Stimulated activated CD8-positive, alpha-beta memory T cell treated with anti-CD3 and anti-CD28 coated beads, Interleukin-4, amount 100 ng/mL, for 1 hour (primary cell): ENCODE results near the gene LTB4R2.

Source experiments
- DNase-seq, 2 donors: peaks; one replicate each; pipeline ENCODE4 v3.0.0-alpha.2; 2020; ENCODE audit warnings: low read depth in 2 of 2, low spot score in 1 of 2

LTB4R2 gene

DNA sequence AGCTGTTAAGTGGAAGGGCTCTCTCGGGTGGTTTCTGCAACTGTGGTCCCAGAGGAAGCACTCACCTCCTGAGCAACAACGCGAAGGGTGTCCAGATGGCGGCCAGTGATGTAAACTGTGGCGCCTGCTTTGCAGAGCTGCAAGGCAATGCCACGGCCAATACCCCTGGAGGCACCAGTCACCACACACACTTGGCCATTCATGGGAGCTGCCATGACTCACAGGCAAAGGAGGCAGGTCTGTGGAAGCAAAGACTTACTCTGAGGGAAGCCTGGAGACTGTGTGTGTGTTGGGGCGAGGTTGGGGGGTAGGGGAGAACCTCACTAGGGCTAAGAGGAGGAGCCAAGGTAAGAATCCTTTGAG is 11.1 kb upstream of the LTB4R2 start:
- DNase-seq = no peak

DNA sequence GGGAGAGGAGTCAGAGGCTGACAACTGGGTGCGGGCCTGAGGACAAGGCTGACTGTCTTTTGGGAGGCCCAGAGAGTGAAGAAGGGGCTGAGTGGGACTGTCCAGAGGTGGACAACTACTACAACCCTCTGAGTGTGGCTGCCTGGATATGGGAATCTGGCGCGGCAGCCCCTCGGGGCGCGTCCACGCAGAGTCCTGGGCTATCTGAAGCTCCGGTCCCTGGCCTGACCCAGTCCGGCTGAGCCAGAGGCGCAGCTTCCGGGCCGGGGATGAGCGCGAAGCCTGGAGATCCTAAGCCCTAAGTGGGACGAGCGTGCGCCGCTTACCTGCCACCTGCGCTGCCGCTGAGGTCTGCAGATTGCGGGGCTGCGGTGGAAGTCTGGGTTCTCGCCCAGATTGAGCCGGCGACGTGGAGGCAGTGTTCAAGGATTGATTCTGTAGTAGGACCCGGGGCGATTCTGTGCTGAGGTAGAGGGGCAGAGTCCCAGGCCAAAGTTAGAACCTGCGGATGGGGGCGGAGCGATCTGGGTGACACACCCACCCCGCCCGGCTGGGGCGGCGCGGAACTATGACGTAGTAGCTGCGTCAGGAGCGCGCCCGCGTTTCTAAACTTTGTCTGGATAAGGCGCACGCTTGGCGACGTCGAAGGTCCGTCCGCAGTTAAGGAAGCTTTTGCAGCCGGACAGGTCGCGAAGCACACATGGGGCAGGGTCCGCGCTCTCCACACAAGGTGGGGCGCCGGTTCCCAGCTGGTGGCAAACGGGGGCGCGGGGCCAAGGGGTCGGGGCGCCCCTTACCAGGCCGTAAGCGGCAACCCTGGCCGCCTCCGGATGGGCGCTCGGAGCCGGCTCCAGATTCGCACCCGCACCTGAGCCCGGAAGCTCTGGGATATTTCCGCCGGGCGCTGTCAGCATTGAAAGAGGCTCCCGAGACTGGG is 10.4 kb upstream of the LTB4R2 start, which contains the start of the genes DHRS1 and NOP9:
TSS of gene DHRS1 (minus strand) at position 526 of the 937 bp plus-strand sequence. CDS start 674 bp downstream, outside the sequence.
TSS of gene NOP9 (plus strand) at position 596 of the 937 bp plus-strand sequence. CDS start at position 701, 105 bp downstream.
- DNase-seq = peak; percentile 90 to 93

DNA sequence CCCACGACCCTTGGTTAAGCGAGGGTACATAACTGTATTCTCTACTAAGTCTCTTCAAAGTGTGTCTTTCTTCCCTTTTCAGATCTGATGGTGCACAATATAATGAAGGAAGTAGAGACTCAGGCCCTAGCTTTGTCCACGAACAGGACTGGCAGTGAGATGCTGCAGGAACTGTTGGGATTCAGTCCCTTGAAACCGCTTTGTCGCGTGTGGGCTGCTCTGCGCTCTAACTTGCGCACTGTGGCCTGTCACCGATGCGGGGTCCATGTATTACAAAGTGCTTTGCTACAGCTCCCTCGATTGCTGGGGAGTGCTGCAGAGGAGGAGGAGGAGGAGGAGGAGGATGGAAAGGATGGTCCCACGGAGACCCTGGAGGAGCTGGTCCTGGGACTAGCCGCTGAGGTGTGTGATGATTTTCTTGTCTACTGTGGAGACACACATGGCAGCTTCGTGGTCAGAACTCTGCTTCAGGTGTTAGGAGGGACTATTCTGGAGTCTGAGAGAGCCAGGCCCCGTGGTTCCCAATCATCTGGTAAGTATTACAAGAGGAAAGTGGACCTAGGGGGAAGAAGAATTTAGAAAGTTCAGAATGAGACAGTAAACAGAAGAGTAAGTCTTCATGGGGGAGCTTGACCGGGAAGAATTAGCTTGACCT is 9.5 kb upstream of the LTB4R2 start:
- no peak for DNase-seq

DNA sequence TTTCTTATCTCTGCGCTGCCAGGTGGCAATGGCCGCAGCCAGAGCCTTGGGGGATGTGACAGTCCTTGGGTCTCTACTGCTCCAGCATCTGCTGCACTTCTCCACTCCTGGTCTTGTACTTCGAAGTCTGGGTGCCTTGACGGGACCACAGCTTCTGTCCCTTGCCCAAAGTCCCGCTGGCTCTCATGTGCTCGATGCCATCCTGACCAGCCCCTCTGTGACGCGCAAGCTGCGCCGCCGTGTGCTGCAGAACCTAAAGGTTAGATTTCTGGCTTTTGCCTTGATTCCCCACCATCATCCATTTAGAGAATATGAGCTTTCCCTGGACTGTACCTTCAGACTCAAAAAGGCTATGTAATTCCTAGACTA is 5.9 kb upstream of the LTB4R2 start:
- DNase-seq = no peak

DNA sequence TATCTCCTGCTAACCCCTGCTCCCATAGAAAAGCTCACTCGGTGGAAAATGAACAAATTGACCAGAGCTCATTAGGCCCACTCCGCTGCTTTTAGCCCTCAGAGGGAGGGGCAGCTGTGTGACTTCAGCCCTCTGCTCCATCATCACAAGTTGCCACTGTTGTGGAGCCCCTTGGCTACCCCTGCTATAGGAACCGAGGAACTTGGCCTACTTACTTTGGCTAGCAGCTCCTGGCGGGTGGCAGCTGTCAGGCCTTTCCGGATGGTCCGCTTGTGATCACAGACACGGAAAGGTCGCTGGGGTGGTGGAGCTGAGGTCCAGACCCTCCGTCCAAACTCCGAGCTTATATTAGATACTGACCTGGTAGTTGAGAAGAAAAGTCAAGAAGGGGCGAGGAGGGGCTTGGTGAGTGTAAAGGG is 2.8 kb upstream of the LTB4R2 start:
- DNase-seq = no peak

DNA sequence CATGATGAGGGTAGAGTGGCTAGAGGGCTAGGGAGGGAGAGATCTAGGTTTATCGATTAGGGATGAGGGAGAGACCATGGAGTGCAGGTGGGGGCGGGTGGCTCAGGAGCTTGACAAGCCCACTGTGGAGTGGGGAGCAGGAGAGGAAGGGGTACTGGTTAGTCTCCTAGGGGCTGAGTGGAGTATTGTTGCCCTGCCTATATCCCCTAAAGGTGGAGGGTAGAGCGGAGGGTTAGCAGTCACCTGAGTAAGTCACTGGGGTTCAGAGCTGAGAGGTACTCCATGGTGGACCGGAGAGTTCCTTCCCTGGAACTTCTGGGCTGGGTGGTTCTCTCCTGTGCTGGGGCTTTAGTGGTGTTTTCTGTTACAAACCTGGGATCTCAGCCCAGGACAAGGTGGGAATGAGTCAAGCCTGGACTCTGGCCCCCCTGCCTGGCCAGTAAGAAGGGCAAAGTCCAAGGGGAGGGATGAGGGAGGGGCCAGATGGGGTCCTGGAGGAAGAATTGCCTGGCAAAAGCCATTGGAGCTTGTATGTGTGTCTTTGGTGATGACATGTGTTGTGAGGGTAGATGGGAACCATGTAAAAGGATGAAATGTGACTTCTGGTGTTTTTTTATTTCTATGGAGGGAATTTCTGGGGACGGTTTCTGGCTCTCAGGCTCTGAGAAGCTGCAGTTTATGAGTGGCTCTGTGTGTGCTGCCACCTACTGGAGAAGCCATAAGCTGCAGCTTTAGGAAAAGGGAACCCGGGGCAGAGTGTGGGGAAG is 2.2 kb upstream of the LTB4R2 start, which contains the start of gene CIDEB:
TSS of gene CIDEB (minus strand) at position 403 of the 767 bp plus-strand sequence. CDS start at position 284, 119 bp downstream.
- no peak for DNase-seq

DNA sequence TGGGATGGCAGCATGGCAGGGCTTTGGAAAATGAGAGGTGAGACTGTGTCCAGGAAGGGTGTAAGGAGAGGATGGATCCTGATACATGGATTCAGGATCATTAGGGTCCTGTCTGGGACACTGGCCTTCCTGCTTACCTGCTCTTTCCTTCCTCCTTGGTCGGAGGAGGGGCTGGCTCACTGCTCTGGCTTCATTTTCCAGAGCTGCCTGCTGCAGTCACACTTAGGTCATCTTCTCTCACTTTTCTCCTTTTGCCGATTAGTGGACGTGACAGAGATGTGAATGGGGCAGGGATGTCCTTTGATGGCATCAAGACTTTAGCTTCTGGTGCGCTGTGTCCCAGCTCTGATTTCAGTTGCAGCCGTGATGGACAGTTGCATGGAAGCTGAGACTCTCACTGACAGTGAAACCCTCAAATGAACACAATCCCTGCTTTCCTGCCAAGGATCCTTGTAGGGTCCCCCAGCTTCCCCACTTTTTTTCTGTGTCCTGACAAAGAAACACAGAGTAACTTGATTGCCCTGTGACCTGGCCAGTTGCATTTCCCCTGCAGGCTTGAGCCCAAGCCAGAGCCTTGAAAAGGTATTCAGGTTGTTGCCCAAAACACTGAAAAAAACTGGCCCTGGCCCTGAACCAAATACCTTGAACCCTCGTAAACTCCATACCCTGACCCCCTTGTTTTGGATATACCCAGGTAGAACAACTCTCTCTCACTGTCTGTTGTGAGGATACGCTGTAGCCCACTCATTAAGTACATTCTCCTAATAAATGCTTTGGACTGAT is 1.4 kb upstream of the LTB4R2 start:
- no peak for DNase-seq

DNA sequence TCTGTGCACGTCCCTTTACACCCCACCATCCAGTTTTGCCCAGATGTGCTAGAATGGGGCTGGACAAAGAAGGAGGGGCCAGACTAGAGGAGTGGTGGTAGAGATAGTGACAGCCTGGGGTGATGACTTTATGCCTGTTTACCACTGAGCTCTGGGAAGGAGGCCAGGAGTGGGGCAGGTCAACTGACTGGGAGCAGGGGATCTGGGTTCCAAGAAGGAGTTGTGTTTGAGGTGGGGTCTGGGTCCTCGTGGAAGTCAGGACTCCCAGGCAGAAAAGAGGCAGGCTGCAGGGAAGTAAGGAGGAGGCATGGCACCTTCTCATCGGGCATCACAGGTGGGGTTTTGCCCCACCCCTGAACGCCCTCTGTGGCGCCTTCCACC is 315 bp downstream of the LTB4R2 start:
- no peak for DNase-seq

DNA sequence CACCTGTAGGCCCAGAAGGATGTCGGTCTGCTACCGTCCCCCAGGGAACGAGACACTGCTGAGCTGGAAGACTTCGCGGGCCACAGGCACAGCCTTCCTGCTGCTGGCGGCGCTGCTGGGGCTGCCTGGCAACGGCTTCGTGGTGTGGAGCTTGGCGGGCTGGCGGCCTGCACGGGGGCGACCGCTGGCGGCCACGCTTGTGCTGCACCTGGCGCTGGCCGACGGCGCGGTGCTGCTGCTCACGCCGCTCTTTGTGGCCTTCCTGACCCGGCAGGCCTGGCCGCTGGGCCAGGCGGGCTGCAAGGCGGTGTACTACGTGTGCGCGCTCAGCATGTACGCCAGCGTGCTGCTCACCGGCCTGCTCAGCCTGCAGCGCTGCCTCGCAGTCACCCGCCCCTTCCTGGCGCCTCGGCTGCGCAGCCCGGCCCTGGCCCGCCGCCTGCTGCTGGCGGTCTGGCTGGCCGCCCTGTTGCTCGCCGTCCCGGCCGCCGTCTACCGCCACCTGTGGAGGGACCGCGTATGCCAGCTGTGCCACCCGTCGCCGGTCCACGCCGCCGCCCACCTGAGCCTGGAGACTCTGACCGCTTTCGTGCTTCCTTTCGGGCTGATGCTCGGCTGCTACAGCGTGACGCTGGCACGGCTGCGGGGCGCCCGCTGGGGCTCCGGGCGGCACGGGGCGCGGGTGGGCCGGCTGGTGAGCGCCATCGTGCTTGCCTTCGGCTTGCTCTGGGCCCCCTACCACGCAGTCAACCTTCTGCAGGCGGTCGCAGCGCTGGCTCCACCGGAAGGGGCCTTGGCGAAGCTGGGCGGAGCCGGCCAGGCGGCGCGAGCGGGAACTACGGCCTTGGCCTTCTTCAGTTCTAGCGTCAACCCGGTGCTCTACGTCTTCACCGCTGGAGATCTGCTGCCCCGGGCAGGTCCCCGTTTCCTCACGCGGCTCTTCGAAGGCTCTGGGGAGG is 985 bp downstream of the LTB4R2 start, which contains the start of gene LTB4R:
TSS of gene LTB4R (plus strand) at position 857 of the 959 bp plus-strand sequence. CDS start 4,150 bp downstream, outside the sequence.
- DNase-seq = peak; percentile 32 to 34

DNA sequence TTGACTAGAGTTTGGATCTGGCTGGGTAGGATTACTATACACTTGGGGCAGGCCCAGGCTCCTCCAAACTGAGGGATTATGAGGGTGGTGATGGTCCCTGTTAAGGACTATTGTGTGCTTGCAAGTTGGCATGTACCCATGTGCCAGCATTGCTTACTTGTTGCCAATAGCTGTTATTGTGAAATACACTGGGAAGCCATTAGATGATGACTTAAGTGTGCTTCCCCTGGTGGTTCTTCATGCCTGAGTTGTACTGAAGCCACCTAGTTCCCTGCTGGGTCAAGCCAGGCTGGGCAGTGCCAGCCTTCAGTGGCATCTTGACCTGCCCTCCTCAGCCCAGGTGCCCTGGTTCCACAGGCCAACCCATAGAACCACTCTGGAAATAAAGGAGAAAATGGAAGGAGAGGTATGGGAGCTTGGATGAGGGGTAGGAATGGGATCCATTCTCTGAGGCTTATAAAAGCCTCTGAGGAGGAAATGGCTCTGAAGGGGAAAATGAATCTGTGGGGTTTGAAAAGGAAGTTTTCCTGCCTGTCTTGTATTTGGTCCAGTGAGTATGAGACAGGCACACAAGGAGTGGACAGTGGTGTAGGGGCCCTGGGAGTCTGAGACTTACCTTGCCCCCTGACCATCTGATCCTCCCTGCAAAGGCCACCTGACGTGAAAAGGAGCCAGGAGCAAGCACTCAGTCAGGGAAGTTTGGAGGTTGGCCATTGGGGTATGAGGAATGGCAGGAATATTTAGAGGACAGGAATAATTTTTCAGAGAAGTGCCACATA is 2.1 kb downstream of the LTB4R2 start:
- no peak for DNase-seq

DNA sequence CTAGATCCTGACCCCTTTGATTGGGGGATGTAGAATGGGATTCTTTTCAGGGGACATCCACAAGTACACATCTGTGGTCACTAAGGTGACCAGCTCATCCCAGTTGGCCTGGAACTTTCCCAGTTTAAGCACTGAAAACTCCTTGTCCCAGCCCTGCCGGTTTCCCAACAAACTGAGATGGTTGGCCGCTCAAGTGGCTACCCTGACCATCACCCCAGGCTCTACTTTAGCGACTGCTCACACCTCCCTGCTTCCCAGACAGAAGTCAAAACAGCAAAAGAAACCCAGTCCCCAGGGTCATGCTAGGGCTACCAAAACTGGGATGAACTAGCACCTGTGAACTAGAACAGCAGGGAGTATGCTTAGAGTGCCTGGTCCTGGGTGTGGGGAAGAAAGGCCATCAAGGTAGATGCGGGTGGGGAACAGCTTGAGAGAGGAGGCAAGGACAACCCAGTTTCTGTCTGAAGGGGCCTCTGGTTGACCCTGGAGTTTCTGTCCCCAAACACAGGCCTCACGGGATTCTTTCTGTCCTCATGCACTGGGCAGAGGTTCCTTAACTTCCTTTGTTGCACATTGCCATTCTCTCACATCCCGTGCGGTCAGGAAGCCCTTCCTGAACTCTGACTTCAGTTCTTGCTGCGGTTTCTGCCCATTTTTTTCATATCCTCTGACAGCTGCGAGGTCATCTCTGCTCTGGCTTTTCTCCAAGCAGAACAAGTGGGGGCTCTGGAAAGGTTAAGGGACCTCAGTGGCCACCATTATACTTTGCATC is 3.0 kb downstream of the LTB4R2 start:
- no peak for DNase-seq

DNA sequence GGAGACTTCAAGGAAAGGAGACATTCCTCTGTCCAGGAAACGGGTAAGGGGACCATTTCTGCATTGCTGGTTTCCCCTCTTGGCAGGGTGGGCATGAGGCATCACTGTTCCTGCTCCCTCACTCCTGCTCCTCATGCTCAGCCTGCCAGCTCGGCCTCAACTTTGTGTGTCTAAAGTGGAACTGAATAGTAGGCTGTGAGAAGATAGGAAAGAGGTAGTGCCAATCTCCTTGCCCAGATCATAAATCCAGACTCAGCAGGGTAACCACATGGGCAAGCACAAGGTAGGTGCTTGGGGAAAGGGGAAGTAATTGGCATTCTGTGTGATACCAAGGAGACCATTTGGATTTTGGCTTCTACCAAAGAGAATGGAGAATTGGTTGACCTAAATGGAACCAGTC is 4.0 kb downstream of the LTB4R2 start:
- DNase-seq = no peak

DNA sequence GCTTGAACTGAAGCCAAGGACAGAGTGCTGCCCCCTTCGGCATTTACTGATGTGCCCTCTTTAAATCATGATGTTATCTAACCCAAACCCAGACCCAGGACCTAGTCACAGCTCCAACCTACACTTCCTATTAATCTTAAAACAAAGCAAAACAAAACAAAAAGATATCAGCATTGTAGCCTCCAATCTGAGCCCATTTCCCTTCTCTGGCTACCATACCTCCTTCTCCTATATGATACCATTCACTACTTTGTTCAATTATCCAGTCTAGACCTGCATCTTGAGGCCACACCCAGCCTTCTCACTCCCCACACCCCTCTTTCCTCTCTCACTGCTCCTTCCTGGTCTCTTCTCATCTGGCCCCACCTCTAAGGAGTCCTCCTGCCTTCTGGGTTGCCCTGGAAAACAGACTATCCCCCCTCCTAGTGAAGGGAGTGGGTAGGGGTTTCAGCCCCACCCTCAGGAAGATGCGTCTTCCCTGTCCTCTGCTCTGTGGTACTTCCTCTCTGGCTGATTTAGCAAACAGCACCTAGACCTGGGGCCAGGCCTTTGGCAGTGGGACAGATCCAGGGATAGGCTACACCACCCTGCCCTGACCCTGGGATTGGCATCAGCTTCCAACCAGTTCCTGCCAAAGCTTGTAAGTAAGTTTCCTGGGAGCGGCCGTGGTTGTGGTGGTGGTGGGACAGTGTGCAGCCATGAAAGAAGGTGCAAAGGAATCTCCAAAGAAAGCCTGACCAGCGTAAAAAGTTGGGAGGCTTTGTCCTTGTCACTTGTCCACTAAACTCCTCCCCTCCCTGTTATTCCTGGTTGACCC is 4.6 kb downstream of the LTB4R2 start:
- DNase-seq = no peak

DNA sequence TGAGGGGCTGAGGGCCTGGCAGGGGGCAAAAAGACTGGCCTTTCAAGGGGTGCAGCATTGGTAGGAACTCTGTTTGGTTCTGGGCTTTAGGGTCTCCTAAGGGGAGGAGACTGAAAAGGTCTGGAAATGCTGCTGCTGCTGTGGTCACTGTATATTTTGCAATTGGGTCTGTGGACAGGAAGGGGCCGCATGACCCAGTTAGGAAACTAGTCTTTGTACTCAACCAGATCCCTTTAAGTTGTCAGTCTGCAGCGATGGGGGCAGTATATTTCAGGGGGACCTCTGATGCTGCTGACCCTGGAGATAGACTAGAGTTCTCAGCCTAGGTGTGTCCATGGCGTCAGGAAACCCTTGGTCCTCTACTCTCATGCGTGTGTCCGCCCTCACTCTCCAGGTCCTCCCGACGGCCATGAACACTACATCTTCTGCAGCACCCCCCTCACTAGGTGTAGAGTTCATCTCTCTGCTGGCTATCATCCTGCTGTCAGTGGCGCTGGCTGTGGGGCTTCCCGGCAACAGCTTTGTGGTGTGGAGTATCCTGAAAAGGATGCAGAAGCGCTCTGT is 5.4 kb downstream of the LTB4R2 start:
- no peak for DNase-seq

DNA sequence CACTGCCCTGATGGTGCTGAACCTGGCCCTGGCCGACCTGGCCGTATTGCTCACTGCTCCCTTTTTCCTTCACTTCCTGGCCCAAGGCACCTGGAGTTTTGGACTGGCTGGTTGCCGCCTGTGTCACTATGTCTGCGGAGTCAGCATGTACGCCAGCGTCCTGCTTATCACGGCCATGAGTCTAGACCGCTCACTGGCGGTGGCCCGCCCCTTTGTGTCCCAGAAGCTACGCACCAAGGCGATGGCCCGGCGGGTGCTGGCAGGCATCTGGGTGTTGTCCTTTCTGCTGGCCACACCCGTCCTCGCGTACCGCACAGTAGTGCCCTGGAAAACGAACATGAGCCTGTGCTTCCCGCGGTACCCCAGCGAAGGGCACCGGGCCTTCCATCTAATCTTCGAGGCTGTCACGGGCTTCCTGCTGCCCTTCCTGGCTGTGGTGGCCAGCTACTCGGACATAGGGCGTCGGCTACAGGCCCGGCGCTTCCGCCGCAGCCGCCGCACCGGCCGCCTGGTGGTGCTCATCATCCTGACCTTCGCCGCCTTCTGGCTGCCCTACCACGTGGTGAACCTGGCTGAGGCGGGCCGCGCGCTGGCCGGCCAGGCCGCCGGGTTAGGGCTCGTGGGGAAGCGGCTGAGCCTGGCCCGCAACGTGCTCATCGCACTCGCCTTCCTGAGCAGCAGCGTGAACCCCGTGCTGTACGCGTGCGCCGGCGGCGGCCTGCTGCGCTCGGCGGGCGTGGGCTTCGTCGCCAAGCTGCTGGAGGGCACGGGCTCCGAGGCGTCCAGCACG is 6.1 kb downstream of the LTB4R2 start:
- DNase-seq = no peak

DNA sequence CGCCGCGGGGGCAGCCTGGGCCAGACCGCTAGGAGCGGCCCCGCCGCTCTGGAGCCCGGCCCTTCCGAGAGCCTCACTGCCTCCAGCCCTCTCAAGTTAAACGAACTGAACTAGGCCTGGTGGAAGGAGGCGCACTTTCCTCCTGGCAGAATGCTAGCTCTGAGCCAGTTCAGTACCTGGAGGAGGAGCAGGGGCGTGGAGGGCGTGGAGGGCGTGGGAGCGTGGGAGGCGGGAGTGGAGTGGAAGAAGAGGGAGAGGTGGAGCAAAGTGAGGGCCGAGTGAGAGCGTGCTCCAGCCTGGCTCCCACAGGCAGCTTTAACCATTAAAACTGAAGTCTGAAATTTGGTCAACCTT is 6.6 kb downstream of the LTB4R2 start:
- no peak for DNase-seq
